GM23338 (cell line): ENCODE results near the gene CELSR1.

Experiments used
- CREB1 ChIP-seq: fragments of 250-450 bp; sonication (Bioruptor Pico); IDR thresholded peaks from 2 replicates; pipeline ENCODE4 v1.5.0; 2020; ENCODE audit warnings: low read depth, mild to moderate bottlenecking, moderate library complexity
- EZH2 ChIP-seq: fragments of 200-600 bp; sonication (generic); IDR thresholded peaks from one replicate; pipeline ENCODE4 v1.8.0; 2017; ENCODE audit warnings: antibody characterized with exemption, mild to moderate bottlenecking, low read depth; ENCODE audit not compliant: unreplicated experiment
- EZH2phosphoT487 ChIP-seq: fragments of 200-600 bp; sonication (generic); IDR thresholded peaks from one replicate; pipeline ENCODE4 v1.8.1; 2018; ENCODE audit warnings: antibody characterized with exemption; ENCODE audit not compliant: unreplicated experiment
- JUNB ChIP-seq: IDR thresholded peaks from one replicate; pipeline ENCODE4 v1.6.1; 2016; ENCODE audit warnings: antibody characterized with exemption; ENCODE audit not compliant: unreplicated experiment
- NANOG ChIP-seq: IDR thresholded peaks from 2 replicates; pipeline ENCODE4 v1.6.1; 2016; ENCODE audit warnings: antibody characterized with exemption, borderline replicate concordance
- POLR2AphosphoS5 ChIP-seq: IDR thresholded peaks from 2 replicates; pipeline ENCODE4 v1.6.1; 2016; ENCODE audit warnings: antibody characterized with exemption, low read depth
- TF ChIP-seq, protein P1 (sequence below), 2 experiments: fragments of 200-600 bp in 1 of 2; sonication (generic) in 1 of 2; conservative IDR thresholded peaks; 2 replicates each; pipeline versions ENCODE4 v1.5.1 to v1.6.1; 2016 to 2017; ENCODE audit warnings: antibody characterized with exemption in 2 of 2, low read depth in 2 of 2, mild to moderate bottlenecking in 2 of 2, moderate library complexity in 1 of 2
- TF ChIP-seq, protein P2 (sequence below): IDR thresholded peaks from one replicate; pipeline ENCODE4 v1.6.1; 2018; ENCODE audit warnings: antibody characterized with exemption; ENCODE audit not compliant: unreplicated experiment
- TF ChIP-seq, protein P3 (sequence below): fragments of 250-450 bp; sonication (Bioruptor Pico); IDR thresholded peaks from 2 replicates; pipeline ENCODE4 v1.5.0; 2020; ENCODE audit warnings: mild to moderate bottlenecking, moderate library complexity
- TF ChIP-seq, protein P4 (sequence below): IDR thresholded peaks from 2 replicates; pipeline ENCODE4 v1.6.1; 2016; ENCODE audit warnings: antibody characterized with exemption

DNA sequence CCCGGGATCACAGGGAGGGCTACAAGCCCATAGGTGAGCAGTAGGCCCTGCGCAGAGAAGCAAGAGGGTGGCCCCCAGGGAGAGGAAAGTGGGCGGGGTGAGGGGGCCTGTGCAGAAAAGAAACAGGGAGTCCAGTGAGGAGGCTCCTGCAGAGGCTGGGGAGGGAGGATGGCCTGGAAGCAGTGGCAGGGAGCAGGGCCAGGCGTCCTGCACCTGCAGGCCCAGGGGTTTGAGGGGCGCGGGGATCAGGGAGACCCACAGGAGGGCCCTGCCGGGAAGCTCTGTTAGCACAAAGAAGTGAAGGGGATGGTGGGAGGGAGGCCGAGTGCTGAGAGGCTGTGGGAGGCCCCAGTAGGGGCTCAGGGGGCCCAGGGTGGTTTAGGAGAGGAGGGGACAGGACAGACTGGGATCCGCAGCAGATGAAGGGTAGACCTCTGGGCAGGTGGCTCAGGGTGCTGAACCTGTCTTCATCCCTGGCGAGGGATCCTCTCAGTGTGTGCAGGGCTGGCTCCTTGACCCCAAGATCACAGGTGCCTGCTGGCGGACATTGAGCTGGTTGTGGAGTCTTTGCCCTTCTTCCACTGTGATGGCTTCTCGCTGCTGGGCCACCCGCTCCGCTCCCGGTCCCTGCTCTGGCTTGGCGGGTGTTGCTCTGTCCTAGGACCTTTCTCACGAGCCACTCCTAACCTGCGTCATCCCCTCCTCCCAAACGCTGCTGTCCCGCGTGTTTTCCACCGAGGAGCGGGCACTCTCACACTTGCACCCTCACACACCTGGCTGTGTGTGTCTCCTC, 31.8 kb upstream of the CELSR1 start:
- TF ChIP-seq, protein P1, sequence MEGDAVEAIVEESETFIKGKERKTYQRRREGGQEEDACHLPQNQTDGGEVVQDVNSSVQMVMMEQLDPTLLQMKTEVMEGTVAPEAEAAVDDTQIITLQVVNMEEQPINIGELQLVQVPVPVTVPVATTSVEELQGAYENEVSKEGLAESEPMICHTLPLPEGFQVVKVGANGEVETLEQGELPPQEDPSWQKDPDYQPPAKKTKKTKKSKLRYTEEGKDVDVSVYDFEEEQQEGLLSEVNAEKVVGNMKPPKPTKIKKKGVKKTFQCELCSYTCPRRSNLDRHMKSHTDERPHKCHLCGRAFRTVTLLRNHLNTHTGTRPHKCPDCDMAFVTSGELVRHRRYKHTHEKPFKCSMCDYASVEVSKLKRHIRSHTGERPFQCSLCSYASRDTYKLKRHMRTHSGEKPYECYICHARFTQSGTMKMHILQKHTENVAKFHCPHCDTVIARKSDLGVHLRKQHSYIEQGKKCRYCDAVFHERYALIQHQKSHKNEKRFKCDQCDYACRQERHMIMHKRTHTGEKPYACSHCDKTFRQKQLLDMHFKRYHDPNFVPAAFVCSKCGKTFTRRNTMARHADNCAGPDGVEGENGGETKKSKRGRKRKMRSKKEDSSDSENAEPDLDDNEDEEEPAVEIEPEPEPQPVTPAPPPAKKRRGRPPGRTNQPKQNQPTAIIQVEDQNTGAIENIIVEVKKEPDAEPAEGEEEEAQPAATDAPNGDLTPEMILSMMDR (conservative IDR thresholded peaks at IDR 0.05; ENCODE audit: low read depth in 2 of 2), result no peak
- no peak for TF ChIP-seq EZH2
- TF ChIP-seq, protein P2, sequence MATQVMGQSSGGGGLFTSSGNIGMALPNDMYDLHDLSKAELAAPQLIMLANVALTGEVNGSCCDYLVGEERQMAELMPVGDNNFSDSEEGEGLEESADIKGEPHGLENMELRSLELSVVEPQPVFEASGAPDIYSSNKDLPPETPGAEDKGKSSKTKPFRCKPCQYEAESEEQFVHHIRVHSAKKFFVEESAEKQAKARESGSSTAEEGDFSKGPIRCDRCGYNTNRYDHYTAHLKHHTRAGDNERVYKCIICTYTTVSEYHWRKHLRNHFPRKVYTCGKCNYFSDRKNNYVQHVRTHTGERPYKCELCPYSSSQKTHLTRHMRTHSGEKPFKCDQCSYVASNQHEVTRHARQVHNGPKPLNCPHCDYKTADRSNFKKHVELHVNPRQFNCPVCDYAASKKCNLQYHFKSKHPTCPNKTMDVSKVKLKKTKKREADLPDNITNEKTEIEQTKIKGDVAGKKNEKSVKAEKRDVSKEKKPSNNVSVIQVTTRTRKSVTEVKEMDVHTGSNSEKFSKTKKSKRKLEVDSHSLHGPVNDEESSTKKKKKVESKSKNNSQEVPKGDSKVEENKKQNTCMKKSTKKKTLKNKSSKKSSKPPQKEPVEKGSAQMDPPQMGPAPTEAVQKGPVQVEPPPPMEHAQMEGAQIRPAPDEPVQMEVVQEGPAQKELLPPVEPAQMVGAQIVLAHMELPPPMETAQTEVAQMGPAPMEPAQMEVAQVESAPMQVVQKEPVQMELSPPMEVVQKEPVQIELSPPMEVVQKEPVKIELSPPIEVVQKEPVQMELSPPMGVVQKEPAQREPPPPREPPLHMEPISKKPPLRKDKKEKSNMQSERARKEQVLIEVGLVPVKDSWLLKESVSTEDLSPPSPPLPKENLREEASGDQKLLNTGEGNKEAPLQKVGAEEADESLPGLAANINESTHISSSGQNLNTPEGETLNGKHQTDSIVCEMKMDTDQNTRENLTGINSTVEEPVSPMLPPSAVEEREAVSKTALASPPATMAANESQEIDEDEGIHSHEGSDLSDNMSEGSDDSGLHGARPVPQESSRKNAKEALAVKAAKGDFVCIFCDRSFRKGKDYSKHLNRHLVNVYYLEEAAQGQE, result no peak
- TF ChIP-seq CREB1 (CRISPR knock-in tag), result no peak
- TF ChIP-seq POLR2AphosphoS5, result no peak
- TF ChIP-seq EZH2phosphoT487, result no peak
- TF ChIP-seq, protein P3, sequence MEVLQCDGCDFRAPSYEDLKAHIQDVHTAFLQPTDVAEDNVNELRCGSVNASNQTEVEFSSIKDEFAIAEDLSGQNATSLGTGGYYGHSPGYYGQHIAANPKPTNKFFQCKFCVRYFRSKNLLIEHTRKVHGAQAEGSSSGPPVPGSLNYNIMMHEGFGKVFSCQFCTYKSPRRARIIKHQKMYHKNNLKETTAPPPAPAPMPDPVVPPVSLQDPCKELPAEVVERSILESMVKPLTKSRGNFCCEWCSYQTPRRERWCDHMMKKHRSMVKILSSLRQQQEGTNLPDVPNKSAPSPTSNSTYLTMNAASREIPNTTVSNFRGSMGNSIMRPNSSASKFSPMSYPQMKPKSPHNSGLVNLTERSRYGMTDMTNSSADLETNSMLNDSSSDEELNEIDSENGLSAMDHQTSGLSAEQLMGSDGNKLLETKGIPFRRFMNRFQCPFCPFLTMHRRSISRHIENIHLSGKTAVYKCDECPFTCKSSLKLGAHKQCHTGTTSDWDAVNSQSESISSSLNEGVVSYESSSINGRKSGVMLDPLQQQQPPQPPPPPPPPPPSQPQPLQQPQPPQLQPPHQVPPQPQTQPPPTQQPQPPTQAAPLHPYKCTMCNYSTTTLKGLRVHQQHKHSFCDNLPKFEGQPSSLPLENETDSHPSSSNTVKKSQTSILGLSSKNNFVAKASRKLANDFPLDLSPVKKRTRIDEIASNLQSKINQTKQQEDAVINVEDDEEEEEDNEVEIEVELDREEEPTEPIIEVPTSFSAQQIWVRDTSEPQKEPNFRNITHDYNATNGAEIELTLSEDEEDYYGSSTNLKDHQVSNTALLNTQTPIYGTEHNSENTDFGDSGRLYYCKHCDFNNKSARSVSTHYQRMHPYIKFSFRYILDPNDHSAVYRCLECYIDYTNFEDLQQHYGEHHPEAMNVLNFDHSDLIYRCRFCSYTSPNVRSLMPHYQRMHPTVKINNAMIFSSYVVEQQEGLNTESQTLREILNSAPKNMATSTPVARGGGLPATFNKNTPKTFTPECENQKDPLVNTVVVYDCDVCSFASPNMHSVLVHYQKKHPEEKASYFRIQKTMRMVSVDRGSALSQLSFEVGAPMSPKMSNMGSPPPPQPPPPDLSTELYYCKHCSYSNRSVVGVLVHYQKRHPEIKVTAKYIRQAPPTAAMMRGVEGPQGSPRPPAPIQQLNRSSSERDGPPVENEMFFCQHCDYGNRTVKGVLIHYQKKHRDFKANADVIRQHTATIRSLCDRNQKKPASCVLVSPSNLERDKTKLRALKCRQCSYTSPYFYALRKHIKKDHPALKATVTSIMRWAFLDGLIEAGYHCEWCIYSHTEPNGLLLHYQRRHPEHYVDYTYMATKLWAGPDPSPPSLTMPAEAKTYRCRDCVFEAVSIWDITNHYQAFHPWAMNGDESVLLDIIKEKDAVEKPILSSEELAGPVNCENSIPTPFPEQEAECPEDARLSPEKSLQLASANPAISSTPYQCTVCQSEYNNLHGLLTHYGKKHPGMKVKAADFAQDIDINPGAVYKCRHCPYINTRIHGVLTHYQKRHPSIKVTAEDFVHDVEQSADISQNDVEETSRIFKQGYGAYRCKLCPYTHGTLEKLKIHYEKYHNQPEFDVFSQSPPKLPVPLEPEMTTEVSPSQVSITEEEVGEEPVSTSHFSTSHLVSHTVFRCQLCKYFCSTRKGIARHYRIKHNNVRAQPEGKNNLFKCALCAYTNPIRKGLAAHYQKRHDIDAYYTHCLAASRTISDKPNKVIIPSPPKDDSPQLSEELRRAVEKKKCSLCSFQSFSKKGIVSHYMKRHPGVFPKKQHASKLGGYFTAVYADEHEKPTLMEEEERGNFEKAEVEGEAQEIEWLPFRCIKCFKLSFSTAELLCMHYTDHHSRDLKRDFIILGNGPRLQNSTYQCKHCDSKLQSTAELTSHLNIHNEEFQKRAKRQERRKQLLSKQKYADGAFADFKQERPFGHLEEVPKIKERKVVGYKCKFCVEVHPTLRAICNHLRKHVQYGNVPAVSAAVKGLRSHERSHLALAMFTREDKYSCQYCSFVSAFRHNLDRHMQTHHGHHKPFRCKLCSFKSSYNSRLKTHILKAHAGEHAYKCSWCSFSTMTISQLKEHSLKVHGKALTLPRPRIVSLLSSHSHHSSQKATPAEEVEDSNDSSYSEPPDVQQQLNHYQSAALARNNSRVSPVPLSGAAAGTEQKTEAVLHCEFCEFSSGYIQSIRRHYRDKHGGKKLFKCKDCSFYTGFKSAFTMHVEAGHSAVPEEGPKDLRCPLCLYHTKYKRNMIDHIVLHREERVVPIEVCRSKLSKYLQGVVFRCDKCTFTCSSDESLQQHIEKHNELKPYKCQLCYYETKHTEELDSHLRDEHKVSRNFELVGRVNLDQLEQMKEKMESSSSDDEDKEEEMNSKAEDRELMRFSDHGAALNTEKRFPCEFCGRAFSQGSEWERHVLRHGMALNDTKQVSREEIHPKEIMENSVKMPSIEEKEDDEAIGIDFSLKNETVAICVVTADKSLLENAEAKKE (CRISPR knock-in tag), result no peak
- TF ChIP-seq JUNB, result no peak
- TF ChIP-seq NANOG, result no peak
- TF ChIP-seq, protein P4, sequence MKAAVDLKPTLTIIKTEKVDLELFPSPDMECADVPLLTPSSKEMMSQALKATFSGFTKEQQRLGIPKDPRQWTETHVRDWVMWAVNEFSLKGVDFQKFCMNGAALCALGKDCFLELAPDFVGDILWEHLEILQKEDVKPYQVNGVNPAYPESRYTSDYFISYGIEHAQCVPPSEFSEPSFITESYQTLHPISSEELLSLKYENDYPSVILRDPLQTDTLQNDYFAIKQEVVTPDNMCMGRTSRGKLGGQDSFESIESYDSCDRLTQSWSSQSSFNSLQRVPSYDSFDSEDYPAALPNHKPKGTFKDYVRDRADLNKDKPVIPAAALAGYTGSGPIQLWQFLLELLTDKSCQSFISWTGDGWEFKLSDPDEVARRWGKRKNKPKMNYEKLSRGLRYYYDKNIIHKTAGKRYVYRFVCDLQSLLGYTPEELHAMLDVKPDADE, result no peak
